ENCODE results near the gene PRKG1.
"Not testable (repeated sequence)": the region's sequence is repeated elsewhere in the genome, so short reads cannot be mapped to it uniquely, and the experiment has no call there.

PRKG1 gene

DNA sequence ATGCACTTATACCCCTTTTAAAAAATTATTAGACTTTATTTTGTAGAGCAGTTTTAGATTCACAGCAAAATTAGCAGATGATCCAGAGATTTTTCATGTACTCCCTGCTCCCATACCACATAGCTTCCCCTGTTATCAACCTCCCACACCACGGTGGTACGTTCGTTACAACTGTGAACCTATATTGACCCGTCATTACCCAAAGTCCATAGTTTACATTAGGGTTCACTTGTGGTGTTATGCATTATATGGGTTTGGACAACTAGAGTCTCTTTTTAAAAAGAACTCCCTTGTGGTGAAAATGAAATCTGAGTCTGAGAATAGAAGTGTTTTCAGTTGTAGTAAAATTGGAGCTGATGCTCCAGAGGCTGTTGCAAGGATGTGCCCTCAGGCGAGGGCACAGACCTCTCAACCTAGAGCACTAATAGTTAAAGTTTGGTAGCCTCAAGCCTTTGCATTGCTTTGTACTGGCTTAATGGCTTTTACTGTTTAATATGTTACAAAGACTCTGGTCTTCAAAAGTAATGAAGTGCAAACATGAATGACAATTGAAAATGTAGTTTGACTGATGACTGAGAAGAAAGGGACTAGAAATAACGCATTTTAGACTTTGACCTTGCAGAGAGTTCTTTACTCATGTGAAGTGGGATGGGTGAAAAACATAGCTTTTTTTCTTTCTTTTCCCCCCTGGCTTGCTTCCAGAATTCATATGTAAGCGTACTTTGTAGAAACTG is 655.7 kb downstream of the PRKG1 start:
- no peak for DNase-seq

DNA sequence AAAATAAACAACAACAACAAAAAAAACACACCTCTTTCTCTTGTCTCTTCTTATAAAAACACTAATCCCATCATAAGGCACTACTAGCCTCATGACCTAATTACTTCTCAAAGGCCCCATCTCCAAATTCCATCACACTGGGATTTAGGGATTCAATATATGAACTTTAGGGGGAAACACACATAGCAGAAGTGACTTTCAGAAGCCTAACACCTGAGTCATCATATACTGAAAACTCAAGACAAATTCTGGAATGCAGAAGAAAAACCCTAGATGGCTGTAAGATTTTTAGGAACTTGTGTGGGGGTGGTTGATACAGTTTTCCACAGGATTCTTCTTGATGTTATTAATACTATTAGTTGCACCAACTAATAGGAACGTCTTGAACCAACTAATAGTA is 658.8 kb downstream of the PRKG1 start:
- no peak for DNase-seq

DNA sequence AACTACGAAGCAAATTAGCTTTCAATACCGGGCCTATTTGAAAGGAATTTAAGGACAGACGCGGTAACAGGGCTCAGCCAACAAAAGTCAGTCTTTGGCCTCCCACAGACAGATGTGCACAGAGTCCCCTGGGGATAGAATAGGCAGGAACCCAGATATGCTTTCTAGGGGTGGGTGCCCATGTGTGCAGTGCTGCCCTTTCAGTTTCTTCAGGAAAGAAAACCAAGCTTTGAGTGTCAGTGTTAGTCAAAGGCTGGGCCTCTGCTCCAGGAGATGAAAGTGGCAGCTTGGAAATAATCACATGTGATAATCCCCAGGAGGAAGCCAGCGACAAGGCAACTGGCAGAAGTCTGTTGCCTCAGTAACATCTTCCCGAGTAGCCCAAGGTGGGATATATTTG is 668.9 kb downstream of the PRKG1 start:
- DNase-seq, result no peak

DNA sequence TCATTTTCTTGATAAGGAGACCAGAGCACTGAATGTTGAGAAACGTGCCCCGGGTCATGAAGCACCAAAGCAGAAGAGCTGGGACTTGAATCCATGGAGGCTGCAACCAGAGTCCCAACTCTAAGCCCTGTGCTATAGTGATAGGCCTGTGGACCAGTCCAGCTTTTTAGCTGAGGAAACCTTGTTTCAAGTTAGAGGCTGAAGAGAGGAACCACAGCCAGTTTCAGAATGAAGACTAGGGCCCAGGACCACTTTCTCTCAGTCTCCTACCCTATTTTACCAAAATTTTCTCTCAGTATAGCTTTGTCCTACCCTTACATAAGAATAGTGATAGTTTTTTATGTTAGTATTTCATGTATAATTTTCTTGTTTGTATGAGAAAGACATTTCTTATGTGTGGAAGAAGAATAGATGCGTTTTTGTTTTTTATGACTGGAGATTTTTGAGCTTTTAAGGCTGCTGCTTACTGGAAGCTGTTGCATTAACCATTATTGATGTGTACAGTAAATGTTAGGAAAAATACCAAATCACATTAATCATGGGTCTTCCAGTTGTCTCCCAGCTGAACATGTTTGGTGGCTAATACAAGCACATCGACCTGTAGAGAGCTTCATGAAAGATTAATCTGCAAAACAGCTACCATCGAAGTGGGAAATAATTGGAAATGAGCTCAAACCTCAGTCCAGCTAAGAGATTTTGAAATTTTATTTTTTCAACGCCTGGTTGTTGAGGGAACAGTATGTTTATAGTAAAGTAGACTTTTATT is 670.1 kb downstream of the PRKG1 start:
- no peak for DNase-seq

DNA sequence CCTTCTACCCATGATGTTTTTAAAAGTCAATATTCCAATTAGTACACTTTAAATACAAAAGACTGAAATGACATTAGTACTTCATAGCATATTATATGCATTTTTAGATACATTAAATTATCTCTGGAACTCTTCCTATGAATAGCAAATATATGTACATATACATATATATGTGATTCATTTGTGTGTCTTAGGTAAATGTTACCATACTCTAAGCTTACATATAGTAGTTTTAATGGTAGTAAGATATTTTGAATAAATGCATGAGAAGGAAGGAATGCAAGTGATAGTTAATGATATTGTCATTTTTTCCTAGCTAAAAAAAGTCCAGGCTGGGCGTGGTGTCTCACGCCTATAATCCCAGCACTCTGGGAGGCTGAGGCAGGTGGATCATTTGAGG is 671.1 kb downstream of the PRKG1 start:
- no peak for DNase-seq

DNA sequence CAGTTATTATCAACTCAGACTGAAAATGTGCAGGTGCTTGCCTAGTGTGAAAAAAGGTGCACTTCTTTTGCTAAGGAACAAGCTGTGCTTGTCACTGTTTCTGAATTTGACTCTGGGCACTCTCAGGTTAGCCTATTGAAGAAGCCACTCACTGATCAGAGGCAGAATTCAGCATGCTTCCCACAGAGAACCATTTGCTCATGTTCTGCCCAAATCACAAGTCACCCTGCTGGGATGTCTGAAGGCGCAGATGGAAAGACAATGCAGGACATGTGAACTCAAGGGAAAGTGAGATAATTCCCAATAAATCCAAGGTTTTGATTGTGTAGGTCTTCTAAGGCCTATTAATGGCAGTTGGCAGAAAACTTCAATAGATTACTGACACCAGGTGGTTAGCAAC is 672.9 kb downstream of the PRKG1 start:
- DNase-seq, result no peak

DNA sequence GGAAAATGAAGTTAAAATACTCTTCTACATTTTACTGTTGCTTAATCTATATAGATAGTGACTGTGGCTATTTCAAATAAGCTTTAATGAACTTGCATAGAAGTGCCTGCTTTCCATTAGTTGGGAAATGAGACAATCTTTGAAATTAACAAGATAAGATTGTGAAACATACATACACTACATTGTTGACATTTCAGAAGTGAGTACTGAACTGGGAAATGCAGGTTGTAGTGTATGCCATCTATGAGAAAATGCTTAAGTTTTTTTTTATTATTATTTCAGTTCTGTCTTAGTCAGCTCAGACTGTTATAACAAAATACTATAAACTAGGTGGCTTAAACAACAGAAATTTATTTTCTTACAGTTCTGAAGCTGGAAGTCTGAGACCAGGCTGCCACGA is 674.7 kb downstream of the PRKG1 start:
- no peak for DNase-seq

DNA sequence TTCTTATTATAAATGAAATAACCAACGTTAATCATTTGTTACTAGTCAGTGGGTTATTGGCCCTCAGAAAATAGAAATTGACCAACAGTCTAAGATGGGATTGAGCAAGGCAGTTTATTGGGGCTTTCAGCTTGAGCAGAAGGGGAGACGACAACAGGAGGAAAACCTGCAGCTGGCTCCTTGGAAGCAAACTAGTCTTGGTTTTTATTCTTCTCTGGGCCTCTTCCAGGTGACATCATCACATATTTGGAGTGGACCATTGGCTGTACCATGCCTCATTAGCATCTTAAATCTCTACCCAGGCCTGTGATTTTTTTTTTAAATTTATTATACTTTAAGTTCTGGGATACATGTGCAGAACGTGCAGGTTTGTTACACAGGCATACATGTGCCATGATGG is 684.1 kb downstream of the PRKG1 start:
- DNase-seq, result no peak

DNA sequence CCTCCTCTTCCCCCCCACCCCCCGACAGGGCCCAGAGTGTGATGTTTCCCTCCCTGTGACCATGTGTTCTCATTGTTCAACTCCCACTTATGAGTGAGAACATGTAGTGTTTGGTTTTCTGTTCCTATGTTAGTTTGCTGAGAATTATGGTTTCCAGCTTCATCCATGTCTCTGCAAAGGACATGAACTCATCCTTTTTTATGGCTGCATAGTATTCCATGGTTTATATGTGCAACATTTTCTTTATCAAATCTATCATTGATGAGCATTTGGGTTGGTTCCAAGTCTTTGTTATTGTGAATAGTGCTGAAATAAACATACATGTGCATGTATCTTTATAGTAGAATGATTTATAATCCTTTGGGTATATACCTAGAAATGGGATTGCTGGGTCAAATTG is 684.6 kb downstream of the PRKG1 start:
- not testable (repeated sequence) for DNase-seq

DNA sequence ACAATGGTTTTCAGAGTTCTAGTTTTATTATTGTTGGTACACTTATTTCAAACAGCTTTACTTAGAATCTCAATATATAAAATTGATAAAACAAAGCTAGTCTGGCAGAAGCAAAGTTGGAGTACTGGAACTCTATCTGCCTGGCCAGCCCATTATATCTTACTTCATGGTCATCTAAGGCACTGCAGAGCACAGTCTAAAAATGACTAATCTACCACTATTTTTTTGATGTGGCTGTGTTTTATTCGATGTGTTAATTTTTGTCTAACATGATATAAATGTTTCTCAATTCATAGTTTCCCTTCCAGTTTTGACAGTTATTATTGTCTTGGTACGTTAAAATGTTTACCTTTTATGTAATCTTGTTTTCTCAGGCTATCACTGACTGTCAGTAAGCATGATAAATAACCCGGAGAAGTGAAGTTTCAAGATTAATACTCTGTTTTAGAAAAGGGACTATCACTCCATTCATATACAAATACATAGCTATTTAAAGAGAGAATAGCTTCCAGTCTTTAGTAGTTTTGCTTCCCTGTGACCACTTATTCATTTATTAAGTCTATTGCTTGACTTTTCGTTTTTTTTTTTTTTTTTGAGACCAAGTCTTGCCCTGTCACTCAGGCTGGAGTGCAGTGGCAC is 685.7 kb downstream of the PRKG1 start:
- DNase-seq, result no peak

DNA sequence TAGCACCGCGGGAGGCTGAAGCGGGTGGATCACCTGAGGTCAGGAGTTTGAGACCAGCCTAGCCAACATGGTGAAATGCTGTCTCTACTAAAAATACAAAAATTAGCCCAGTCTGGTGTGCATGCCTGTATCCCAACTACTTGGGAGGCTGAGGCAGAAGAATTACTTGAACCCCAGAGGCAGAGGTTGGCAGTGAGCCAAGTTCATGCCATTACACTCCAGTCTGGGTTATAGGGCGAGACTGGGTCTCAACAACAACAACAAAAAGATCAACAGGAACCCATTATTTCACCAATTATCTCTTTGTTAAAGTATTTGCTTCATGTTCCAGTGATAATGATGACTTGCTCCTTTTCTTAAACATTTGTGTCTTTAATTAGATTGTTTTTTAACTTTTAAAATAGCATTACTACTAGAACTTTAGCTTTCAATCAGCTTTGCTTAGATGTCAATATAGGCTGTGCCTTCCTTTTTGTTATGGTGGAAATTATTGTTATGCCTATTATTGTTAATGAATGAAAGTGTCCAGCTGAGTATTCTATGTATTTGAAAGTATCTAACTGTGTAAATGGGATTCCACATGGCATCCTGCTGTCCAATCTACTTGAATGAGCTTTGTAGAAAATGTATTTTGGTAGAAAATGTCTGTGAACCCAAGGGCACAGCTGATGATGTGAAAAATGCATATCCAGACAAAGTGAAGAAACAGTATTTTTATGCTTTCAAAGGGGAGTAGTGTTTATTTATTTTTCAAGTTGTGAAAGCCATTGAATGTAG is 686.8 kb downstream of the PRKG1 start:
- DNase-seq, result no peak

DNA sequence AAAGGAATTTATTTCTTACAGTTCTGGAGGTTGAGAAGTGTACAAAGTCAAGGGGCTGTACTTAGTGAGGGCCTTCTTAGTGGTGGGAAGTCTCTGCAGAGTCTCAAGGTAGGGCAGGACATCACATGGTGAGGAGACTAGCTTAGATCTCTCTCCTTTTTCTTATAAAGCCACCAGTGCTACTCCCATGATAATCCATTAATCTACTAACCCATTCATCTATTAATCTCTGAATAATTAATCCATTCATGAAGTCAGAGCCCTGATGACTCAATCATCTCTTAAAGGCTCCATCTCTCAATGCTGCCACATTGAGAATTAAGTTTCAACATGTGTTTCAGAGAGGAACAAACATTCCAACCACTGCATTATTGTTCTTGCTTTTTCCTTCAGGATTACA is 689.5 kb downstream of the PRKG1 start:
- no peak for DNase-seq

DNA sequence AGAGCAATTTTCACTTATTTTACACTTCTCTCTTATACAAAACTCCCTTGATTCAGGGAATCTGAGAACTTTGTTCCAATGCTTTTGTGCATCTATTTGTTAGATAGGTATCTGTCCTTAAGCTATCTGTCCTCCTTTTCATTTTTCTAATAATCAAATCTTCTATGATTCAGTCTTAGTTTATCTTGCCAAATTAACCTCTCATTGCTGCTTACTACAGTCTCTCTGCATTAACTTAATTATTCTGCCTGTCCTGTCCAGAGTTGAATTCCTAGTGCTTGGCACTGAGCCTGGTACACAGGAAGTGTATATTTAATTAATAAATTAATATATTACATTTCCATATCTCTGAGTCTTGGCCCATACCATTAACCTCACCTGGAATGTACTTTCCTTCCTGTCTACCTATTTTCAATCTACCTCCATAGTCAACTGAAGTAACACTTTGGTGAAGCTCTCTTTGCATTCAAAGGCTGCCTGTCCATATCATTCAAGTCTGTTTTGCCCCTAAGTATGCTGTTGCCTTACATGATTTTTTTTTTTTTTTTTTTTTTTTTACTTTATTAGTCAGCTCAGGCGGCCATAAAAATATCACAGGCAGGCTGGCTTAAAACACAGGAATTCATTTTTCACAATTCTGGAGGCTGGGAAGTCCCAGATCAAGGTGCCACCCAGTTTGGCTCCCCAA is 691.1 kb downstream of the PRKG1 start:
- no peak for DNase-seq

DNA sequence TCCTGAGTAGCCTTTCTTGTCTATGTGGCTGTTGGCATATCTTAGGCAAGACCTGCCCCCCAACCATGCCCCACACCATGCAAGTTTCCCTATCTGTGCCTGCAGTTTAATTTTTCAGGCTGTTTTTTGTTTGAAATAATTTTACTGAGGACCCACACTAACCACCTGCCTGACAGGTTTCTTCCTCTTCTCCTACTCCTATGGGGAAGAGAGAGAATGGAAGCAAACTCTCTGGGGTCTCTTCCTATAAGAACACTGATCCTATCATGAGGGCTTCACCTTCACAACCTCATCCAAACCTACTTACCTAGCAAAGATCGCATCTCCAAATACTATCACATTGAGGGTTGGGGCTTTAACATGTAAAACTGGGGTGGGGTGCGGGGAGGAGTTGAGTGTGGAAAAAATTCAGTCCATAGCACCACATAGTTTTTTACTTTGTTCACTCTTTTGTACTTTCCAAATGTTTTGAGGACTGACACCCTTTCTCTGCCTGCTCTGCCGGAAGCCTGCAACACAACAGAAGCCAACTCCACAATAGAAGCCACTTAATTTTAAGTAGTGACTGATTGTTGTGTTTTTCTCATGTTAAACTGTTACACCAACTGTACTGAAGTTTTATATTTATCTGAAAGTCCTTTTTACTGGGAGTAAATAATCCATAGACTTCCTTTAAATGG is 692.3 kb downstream of the PRKG1 start:
- no peak for DNase-seq

DNA sequence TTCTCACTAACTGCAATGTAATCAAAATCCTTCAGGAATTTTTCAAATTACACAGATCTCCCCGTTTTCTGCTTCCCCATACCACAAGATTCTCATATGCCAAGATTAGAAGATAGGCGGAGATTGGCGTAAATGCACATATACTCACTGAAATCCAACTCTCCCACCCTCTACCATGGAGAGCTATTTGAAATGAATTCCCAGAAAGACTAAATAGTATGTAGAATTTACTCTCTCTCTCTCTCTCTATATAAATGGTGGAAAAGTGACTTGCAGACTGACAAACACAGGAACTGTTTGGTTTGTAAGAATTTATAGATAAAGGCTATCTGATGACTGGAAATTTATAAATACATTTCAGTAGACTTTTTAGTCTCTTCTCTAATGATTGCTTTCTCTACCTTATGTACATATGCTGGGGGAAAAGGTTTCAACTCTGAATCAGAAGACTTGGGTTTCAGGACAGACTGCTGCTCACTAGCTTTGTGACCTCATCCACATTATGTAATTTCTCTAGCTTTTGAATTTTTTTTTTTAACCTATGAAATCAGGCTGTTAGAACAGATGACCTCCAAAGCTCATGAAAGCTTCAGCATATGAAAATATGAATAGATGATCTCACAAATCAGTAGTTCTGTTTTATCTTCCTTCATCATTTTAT is 692.9 kb downstream of the PRKG1 start:
- no peak for DNase-seq

DNA sequence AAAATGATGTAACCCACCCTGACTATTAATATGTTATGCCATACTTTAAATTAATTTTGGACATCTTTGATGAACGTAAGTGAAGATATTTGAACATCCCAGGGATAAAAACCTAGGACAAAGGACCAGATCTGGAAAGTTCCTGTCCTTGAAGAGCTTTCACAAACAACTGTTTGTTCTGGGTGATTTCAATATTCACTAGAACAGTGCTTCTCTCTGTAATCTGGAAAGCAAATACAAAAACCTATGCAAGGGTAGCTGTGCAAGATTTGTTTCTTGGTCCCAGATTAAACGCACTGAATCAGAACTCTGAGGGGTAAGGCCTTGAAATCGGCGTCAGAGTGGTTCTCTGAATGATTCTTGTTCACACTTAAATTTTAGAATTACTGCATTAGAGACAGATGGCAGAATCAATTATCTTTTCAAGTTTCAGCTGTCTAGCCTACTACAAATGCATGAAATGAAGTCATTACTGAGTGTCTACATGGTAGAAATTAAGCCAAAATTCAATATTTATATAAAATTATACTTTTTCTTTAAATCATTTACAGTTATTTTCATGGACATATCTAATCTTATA is 694.7 kb downstream of the PRKG1 start:
- no peak for DNase-seq

DNA sequence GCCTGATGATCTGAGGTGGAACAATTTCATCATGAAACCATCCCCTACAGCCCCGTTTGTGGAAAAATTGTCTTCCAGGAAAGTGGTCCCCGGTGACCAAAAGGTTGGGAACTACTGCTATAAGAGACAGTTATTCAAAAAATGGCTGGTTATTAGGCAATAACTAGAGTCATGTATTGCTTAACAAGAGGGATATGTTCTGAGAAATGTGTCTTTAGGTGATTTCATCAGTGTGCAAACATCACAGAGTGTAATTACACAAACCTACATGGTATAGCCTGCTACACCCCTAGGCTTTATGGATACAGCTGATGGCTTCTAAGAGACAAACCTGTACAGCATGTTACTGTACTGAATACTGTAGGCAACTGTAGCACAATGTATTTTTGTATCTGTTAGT is 696.4 kb downstream of the PRKG1 start:
- DNase-seq, result no peak

DNA sequence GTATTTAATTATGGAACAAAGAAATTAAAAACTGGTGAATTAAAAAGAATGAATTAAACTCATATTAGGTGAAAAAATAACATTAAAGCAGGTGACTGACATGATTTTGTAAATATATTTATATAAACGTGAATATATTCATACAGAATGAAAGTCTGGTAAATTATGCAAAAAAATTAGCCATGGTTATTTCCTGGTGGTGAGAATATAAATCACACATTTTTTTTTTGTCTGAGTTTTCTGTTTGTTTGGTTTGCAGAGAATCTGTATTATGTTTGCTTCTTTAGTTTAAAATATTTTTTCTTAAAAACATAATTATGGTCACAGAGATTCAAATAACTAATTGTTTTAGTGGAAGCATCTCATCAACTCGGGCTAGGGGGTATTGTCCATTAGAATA is 698.1 kb downstream of the PRKG1 start:
- DNase-seq, result no peak

DNA sequence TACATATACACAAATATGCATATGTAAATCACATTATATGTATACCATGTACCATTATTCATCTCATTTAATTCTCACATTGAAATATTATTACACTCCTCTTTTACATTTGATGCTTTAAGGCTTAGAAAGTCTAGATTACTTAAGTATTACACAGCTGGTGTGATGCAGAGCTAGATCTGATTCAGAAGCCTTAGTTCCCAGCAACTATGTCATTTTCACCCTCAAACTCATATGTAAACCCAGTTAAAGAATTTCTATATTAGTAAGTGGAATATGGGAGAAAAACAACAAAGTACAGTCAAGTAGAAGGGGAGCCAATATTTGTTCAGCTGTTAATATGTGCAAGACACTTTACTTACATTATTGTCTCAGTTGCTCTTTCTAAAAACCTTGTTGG is 699.4 kb downstream of the PRKG1 start:
- DNase-seq, result no peak

DNA sequence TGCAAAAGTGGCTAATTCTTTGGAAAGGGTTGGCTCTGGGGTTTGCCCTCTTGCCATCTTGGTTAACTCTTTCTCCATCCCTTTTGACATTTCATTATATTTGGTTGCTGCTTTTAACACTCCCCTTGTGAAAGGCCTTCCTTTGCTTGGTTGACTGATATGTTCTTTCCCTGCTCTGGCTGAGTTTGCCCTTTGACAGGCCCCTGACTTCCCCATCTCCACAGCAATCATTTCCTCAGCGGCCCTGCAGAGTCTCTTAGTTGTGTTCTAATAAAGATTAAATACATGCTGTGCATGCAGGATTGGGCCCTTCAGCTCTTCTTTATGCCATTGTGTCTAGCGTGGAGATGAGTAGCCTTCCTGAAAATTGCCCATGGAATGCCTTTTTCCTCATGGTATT is 709.7 kb downstream of the PRKG1 start:
- no peak for DNase-seq

DNA sequence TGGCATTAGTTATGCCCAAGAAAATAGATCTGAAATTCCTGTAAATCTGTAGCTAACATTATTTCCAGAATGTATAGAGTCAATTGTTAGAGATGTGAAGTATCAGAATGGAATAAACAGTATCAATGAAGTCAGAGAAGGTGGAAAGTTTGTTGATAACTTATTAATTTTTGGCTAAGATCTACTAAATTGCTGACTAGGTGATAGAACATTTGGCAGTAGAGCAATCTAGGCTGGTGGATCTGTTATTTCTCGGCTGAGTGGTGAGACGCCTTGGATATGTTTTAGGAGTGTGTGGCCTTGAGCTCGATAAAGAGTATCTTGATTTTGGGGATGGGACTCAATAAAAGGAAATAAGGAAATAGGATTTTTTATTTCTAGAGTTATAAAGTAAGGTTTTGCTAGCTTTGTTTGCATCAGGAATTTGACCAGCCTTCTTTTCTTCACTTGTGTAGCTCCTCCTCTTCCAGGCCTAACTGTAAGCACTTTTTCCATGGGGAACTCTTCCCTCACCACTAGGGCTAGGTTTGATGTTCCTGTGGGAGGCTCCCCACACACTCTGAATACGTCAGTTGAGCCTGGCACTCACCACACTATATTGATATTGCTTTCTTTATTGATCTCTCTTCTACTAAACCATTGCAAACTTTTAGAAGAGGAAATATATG is 711.9 kb downstream of the PRKG1 start:
- DNase-seq, result no peak
